ENCODE measurements around the gene WDR41.
"Not testable (repeated sequence)": the region's sequence is repeated elsewhere in the genome, so short reads cannot be mapped to it uniquely, and the experiment has no call there.

Gene WDR41

GRCh38 chr5:77494935-77495334, 2.8 kb upstream of the WDR41 start:
- TF ChIP-seq EZH2phosphoT487 (IDR thresholded peaks at IDR 0.05; ENCODE audit: low read depth) (no peak), CTCF (IDR thresholded peaks at IDR 0.05; ENCODE audit: low read depth, low read length) (no peak)
- no peak overlapping the region for H2AFZ ChIP-seq (ENCODE audit: low read depth, low read length)
- H3K27ac ChIP-seq (ENCODE audit: low read length): no peak overlapping the region
- H3K4me1 ChIP-seq (ENCODE audit: low read length): peaks cover 18% of the 10 kb centered on the region
- H3K36me3 ChIP-seq (replicated peaks; ENCODE audit: low read depth, low read length): peaks cover under 1% of the 10 kb centered on the region
- H3K9ac ChIP-seq (ENCODE audit: low read length): no peak overlapping the region
- H3K4me2 ChIP-seq (ENCODE audit: low read length): peak overlapping the region; percentile 17; the same call in 1 of the 2 replicates
- no peaks in the 10 kb centered on the region for H4K20me1 ChIP-seq (ENCODE audit: insufficient read depth, low read length)
- peaks cover 19% of the 10 kb centered on the region for H3K79me2 ChIP-seq (ENCODE audit: low read length)
- no peak overlapping the region for H3K4me3 ChIP-seq (ENCODE audit: low read length)
- H3K9me3 ChIP-seq (ENCODE audit: insufficient read depth, low read length): no peaks in the 10 kb centered on the region
- no peaks in the 10 kb centered on the region for H3K27me3 ChIP-seq (ENCODE audit: low read depth, low read length)

DNA sequence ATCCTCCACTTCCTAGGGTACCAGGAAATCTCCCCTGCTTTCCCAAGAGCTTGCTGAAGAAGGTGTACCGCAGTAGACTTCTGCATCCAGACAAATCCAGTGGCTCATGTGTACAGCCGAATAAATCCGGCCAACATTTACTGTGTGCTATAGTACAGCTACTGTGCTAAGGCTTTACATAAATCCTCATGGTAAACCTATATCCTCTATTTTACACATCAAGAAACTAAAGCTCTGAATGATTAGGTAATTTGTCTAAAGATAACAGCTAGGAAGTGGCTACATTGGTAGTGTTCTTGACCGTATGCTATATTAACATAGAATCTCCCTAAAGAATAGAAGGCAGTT, 511 bp upstream of the WDR41 start:
- H3K27ac ChIP-seq (ENCODE audit: low read length): peak overlapping the region; percentile 85; the same call in 1 of the 2 replicates
- peak overlapping the region; percentile 98 for H3K4me3 ChIP-seq (ENCODE audit: low read length)
- no peaks in the 10 kb centered on the region for H3K9me3 ChIP-seq (ENCODE audit: insufficient read depth, low read length)
- peak overlapping the region; percentile 90 for H3K9ac ChIP-seq (ENCODE audit: low read length)
- no peaks in the 10 kb centered on the region for H3K27me3 ChIP-seq (ENCODE audit: low read depth, low read length)
- TF ChIP-seq EZH2phosphoT487 (IDR thresholded peaks at IDR 0.05; ENCODE audit: low read depth) (no peak), CTCF (IDR thresholded peaks at IDR 0.05; ENCODE audit: low read depth, low read length) (no peak)
- peaks cover 40% of the 10 kb centered on the region for H3K79me2 ChIP-seq (ENCODE audit: low read length)
- H3K4me2 ChIP-seq (ENCODE audit: low read length): peak overlapping the region; percentile 96
- H3K36me3 ChIP-seq (replicated peaks; ENCODE audit: low read depth, low read length): peaks cover 7% of the 10 kb centered on the region
- no peaks in the 10 kb centered on the region for H4K20me1 ChIP-seq (ENCODE audit: insufficient read depth, low read length)
- peak overlapping the region; percentile 100 for H2AFZ ChIP-seq (ENCODE audit: low read depth, low read length)
- peaks cover 20% of the 10 kb centered on the region for H3K4me1 ChIP-seq (ENCODE audit: low read length)

- H3K4me3 ChIP-seq (ENCODE audit: low read length): peak overlapping the region; percentile 98
- peaks cover 20% of the 10 kb centered on the region for H3K4me1 ChIP-seq (ENCODE audit: low read length)
- H3K36me3 ChIP-seq (replicated peaks; ENCODE audit: low read depth, low read length): peaks cover 20% of the 10 kb centered on the region
- not testable (repeated sequence) for H4K20me1 ChIP-seq (ENCODE audit: insufficient read depth, low read length); H2AFZ ChIP-seq (ENCODE audit: low read depth, low read length); H3K27me3 ChIP-seq (ENCODE audit: low read depth, low read length); H3K9me3 ChIP-seq (ENCODE audit: insufficient read depth, low read length)
- peak overlapping the region; percentile 90 for H3K9ac ChIP-seq (ENCODE audit: low read length)
- H3K79me2 ChIP-seq (ENCODE audit: low read length): peaks cover 40% of the 10 kb centered on the region
- peak overlapping the region; percentile 85 for H3K27ac ChIP-seq (ENCODE audit: low read length)
- H3K4me2 ChIP-seq (ENCODE audit: low read length): peak overlapping the region; percentile 96
Measured at GRCh38 chr5:77490741-77491344, 1.3 kb downstream of the WDR41 start.

DNA sequence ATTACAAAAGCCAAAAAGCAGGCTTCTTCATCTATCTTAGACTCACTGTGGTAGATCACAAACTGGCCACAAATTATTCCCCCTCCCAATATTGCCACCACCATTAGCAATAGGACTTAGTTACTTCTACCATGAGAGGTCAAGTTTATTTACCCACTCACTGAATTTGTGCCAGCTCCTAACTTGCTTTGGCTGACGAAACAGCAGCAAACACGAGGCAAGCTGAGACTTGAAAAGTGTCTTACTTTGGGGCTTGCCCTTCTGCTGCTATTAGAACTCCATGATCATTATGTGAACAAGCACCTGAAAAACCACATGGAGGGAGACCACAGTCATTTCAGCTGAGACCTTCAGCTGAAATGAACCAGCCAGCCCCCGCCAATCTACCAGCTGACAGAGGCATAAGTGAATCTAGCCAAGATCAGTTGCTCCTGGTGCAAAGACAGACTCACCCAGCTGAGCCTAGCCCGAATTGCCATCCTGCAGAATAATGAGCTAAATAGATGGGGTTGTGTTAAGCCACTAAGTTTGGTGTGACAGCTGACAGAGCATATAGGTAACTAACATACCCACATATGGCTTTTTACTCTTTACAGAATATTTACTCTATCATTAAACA, 5.7 kb downstream of the WDR41 start:
- H3K27me3 ChIP-seq (ENCODE audit: low read depth, low read length): no peaks in the 10 kb centered on the region
- H2AFZ ChIP-seq (ENCODE audit: low read depth, low read length): no peak overlapping the region
- no peak overlapping the region for H3K27ac ChIP-seq (ENCODE audit: low read length)
- no peak overlapping the region for H3K9ac ChIP-seq (ENCODE audit: low read length)
- H3K4me2 ChIP-seq (ENCODE audit: low read length): no peak overlapping the region
- H3K4me1 ChIP-seq (ENCODE audit: low read length): peaks cover 21% of the 10 kb centered on the region
- H3K36me3 ChIP-seq (replicated peaks; ENCODE audit: low read depth, low read length): peaks cover 43% of the 10 kb centered on the region
- H3K79me2 ChIP-seq (ENCODE audit: low read length): peaks cover 35% of the 10 kb centered on the region
- no peak for TF ChIP-seq CTCF (IDR thresholded peaks at IDR 0.05; ENCODE audit: low read depth, low read length)
- TF ChIP-seq EZH2phosphoT487 (IDR thresholded peaks at IDR 0.05; ENCODE audit: low read depth): no peak
- H3K4me3 ChIP-seq (ENCODE audit: low read length): no peak overlapping the region
- H4K20me1 ChIP-seq (ENCODE audit: insufficient read depth, low read length): no peaks in the 10 kb centered on the region
- H3K9me3 ChIP-seq (ENCODE audit: insufficient read depth, low read length): no peaks in the 10 kb centered on the region

Data from OCI-LY3 (cell line).